Measurements from ENCODE around the gene FCHSD2. TPM values are rescaled to one million over a fixed set of nuclear protein-coding genes. Genes with fewer than 3 reads are reported as not detected.
A peak's percentile ranks its signal among the peaks of the same experiment; 100 is the strongest.

The FCHSD2 gene
- total and polyA plus RNA-seq, 9 of the 15 experiments (the other 6 are each of a cell fraction or from before 2014, with no cell fraction given), result 1.8 to 14.7 (median 6.4) TPM

DNA sequence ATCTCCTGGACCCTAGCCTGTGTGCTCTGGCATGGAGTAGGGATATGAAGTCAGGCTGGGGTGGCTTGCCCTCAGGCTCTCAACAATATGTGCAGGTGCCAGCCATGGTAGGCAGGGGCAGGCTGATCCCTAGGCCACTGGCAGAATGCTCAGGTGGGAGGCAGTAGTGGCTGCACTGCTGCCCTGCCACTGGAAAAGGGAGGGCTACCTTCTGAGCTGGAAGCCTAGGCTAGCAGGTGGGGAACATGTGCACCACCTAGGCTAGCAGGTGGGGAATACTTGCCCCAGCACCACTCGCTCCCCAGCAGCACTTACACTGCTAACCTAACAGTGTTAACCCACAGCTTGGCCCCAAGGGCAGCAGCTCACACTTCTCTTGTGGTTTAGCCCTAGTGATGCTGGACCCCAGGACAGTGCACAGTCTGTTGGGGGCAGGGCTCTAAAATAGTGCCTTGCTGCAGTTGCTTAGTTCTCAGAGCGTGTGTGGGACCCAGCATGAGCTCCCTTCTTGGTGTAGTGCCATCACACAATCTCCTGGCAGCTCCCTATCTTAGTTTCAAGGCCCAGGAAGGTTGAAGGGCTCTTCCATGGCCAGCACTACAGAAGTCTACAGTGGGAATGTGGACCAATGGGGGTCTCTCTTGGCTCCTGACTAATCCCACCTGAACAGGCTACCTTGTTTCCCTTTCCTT, 130.8 kb downstream of the FCHSD2 start (continued):
- no peak for TF ChIP-seq ATF1 (CRISPR knock-in tag; IDR thresholded peaks at IDR 0.05)
- no peak for TF ChIP-seq ATF1 (tag; IDR thresholded peaks at IDR 0.05)
- TF ChIP-seq ADNP (tag; IDR thresholded peaks at IDR 0.05), result no peak
- TF ChIP-seq ZNF174 (CRISPR knock-in tag; IDR thresholded peaks at IDR 0.05), result no peak
- no peak for TF ChIP-seq MIER1 (IDR thresholded peaks at IDR 0.05; ENCODE audit: low read depth)
- TF ChIP-seq ZFP1 (CRISPR knock-in tag; IDR thresholded peaks at IDR 0.05), result no peak
- no peak for TF ChIP-seq ZNF274 (IDR thresholded peaks at IDR 0.05; ENCODE audit: borderline replicate concordance, low read depth, low read length)
- no peak for TF ChIP-seq YBX1 (IDR thresholded peaks at IDR 0.05)
- TF ChIP-seq ZNF830 (CRISPR knock-in tag; IDR thresholded peaks at IDR 0.05), result no peak
- no peak for TF ChIP-seq CEBPG (CRISPR knock-in tag; IDR thresholded peaks at IDR 0.05)
- no peak for TF ChIP-seq CEBPG (tag; conservative IDR thresholded peaks at IDR 0.05 in 1 of 2, IDR thresholded peaks at IDR 0.05 in 1 of 2)
- no peak for TF ChIP-seq XRCC4 (IDR thresholded peaks at IDR 0.05; ENCODE audit: extremely low read depth, insufficient read depth, insufficient read length)
- no peak for TF ChIP-seq ZNF143 (CRISPR knock-in tag; IDR thresholded peaks at IDR 0.05)

DNA sequence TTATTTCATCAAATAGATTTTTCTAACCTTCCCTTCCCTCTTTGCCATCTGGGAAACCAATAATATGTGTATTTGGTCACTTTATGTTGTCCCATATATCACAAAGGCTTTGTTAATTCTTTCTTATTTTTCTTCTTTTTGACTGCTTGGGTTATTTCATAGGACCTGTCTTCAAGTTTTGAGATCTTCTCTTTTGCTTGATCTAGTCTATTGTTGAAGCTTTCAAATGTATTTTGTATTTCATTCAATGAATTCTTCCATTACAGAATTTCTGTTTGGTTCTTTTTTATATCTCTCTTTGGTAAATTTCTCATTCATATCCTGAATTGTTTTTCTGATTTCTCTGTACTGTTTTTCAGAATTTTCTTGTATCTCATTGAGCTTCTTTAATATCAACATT, 132.1 kb downstream of the FCHSD2 start:
- in situ Hi-C loops (cut with MboI) (no loop called here), intact Hi-C loops (cut with micrococcal nuclease) (no loop called here)
- ATAC-seq (no peak), DNase-seq (ENCODE audit: extremely low read depth in 1 of 4, low spot score in 3 of 4) (no peak), FAIRE-seq (no peak)
- CTCF ChIA-PET (ENCODE audit: low intra/inter-chr PET ratio), result no interaction called here
- H3K4me3 ChIP-seq, result no peak overlapping the region
- no peaks in the 10 kb centered on the region for H4K20me1 ChIP-seq (replicated peaks; ENCODE audit: control insufficient read depth, insufficient read depth, low read length)
- H3K4me2 ChIP-seq (ENCODE audit: insufficient read depth, low read length), result no peak overlapping the region
- no peak overlapping the region for H2AFZ ChIP-seq (ENCODE audit: low read depth, low read length)
- H3K79me2 ChIP-seq (ENCODE audit: control insufficient read depth, insufficient read depth, low read length), result no peaks in the 10 kb centered on the region
- no peaks in the 10 kb centered on the region for H3K9me1 ChIP-seq (ENCODE audit: control insufficient read depth, insufficient read depth, low read length)
- no peaks in the 10 kb centered on the region for H3K4me1 ChIP-seq (replicated peaks in 1 of 2; ENCODE audit: control insufficient read depth in 2 of 2, insufficient read depth in 2 of 2, low read length in 2 of 2)
- H3K27ac ChIP-seq (ENCODE audit: extremely low read depth, low read depth, low read length), result no peak overlapping the region
- no peaks in the 10 kb centered on the region for H3K27me3 ChIP-seq (ENCODE audit: control insufficient read depth in 2 of 2, insufficient read depth in 2 of 2, low read length in 2 of 2)
- peaks cover 4% of the 10 kb centered on the region; the same call in 1 of the 2 replicates for H3K9me3 ChIP-seq (replicated peaks; ENCODE audit: control insufficient read depth, insufficient read depth, low read depth, low read length)
- no TSS peak for BruUV-seq (replicated peaks)
- no peaks in the 10 kb centered on the region for H3K36me3 ChIP-seq (ENCODE audit: control insufficient read depth, insufficient read depth, low read length)
- H3K9ac ChIP-seq (ENCODE audit: insufficient read depth in 1 of 2, low read depth in 2 of 2, low read length in 2 of 2), result no peak overlapping the region
- POLR2A ChIA-PET, result no interaction called here
- TF ChIP-seq HLTF (IDR thresholded peaks at IDR 0.05) (peak; percentile 73; the same call in 1 of the 2 replicates), ZFP30 (CRISPR knock-in tag; IDR thresholded peaks at IDR 0.05; ENCODE audit: borderline replicate concordance) (peak; percentile 100), TRIM24 (IDR thresholded peaks at IDR 0.05) (peak; percentile 19 to 70; a peak in 3 of 4 replicates), EWSR1 (IDR thresholded peaks at IDR 0.05; ENCODE audit: borderline replicate concordance, low read depth, partially characterized antibody) (no peak), ZEB2 (IDR thresholded peaks at IDR 0.05) (peak; percentile 63), CBX3 (IDR thresholded peaks at IDR 0.05; ENCODE audit: borderline replicate concordance in 1 of 2, low read length in 2 of 2) (peak in 1 of 2 experiments; percentile 89; a peak in 2 of 3 replicates), TRIM28 (IDR thresholded peaks at IDR 0.05) (peak; percentile 98), SMARCA5 (IDR thresholded peaks at IDR 0.05) (0 out of 2 replicates have a peak, but pooled peaks have one; percentile 56), RBM25 (IDR thresholded peaks at IDR 0.05; ENCODE audit: low read depth, low read length, severe bottlenecking) (peak; percentile 70), CBX5 (IDR thresholded peaks at IDR 0.05; ENCODE audit: borderline replicate concordance, low read depth) (peak; percentile 82; the same call in 1 of the 2 replicates)
- TF ChIP-seq, protein P1, sequence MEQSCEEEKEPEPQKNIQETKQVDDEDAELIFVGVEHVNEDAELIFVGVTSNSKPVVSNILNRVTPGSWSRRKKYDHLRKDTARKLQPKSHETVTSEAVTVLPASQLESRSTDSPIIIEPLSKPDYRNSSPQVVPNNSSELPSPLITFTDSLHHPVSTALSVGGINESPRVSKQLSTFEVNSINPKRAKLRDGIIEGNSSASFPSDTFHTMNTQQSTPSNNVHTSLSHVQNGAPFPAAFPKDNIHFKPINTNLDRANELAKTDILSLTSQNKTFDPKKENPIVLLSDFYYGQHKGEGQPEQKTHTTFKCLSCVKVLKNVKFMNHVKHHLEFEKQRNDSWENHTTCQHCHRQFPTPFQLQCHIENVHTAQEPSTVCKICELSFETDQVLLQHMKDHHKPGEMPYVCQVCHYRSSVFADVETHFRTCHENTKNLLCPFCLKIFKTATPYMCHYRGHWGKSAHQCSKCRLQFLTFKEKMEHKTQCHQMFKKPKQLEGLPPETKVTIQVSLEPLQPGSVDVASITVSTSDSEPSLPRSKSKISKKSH (CRISPR knock-in tag; IDR thresholded peaks at IDR 0.05), result peak; percentile 85; the same call in 1 of the 2 replicates

Data from K562 (cell line).